Stimulated activated naive CD4-positive, alpha-beta T cell (primary cell): ENCODE measurements around the gene CSF3.
"Not testable (repeated sequence)": the region's sequence is repeated elsewhere in the genome, so short reads cannot be mapped to it uniquely, and the experiment has no call there.

Source experiments
- DNase-seq, 6 experiments: peaks; one replicate each; lab custom pipeline; 2025; lab: John Stamatoyannopoulos, UW

The CSF3 gene

GRCh38 chr17:39997543-39997942 is 17.7 kb upstream of the CSF3 start:
- no peak for DNase-seq

DNA sequence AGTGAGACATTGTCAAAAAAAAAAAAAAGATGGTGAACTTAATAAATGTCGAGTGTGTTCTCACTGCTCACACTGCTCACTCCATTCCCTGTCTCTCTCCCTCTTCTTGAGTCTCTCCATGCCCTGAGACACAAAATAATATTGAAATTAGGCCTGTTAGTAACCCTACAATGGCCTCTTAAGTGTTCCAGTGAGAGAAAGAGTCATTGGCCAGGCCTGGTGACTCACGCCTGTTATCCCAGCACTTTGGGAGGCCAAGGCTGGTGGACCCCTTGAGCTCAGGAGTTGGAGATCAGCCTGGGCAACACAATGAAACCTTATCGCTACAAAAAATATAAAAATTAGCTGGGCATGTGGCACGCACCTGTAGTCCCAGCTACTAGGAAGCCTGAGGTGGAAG is 16.2 kb upstream of the CSF3 start:
- no peak for DNase-seq

- no peak for DNase-seq
Measured at GRCh38 chr17:40000161-40000560, 15.1 kb upstream of the CSF3 start.

GRCh38 chr17:40001335-40001734 is 13.9 kb upstream of the CSF3 start:
- not testable (repeated sequence) for DNase-seq

DNA sequence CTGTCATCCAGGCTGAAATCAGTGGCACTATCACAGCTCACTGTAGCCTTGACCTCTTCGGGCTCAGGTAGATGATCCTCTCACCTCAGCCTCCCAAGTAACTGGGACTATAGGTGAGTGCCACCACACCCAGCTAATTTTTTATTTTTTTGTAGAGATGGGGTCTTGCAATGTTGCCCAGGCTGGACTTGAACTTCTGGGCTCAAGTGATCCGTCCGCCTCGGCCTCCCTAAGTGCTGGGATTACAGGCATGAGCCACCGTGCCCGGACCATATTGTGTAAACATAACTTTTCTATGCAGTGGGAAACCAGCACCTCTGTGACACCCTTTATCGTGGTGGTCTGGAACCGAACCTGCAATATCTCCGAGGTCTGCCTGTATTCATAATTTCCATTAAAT is 11.2 kb upstream of the CSF3 start:
- no peak for DNase-seq

DNA sequence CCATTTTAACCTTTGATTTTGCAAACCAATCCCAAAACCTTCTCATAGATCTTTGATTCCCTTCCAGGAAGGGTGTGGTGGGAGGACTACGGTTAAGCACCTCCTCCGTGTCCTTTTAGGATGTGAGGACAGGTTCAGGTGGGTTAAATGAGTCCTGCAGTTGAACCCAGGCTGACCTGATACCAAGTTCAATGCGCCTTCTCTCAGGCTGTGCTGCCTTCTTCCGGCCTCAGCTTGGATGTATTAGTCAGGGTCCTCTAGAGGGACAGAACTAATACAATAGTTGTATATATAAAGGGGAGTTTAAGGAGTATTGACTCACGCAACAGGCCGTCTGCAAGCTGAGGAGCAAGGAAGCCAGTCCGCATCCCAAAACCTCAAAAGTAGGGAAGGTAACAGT is 10.5 kb upstream of the CSF3 start:
- DNase-seq: no peak

DNA sequence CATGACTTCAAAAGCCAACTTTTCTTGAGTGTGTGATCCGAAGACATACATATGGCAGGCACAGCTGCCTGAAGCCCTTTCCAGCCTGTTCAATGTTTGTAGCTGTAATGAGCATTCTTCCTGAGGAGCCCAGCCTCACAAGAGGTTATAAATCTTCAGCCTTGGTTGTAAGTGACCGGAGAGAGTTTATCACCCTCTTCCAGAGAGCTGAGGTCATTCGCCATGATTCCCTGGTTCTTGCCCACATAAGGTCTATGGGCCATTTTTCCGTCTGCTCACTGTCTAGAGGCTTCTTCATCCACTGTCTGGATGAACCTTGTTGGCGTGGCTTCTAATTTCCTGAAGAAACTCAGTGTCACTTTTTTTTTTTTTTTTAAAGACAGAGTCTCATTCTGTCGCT is 9.7 kb upstream of the CSF3 start:
- DNase-seq: no peak

DNA sequence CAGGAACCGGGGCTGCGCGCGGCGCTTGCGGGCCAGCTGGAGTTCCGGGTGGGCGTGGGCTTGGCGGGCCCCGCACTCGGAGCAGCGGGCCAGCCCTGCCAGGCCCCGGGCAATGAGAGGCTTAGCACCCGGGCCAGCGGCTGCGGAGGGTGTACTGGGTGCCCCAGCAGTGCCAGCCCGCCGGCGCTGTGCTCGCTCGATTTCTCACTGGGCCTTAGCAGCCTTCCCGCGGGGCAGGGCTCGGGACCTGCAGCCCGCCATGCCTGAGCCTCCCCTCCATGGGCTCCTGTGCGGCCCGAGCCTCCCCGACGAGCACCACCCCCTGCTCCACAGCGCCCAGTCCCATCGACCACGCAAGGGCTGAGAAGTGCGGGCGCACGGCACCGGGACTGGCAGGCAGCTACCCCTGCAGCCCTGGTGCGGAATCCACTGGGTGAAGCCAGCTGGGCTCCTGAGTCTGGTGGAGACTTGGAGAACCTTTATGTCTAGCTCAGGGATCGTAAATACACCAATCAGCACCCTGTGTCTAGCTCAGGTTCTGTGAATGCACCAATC is 4.2 kb upstream of the CSF3 start:
- not testable (repeated sequence) for DNase-seq

DNA sequence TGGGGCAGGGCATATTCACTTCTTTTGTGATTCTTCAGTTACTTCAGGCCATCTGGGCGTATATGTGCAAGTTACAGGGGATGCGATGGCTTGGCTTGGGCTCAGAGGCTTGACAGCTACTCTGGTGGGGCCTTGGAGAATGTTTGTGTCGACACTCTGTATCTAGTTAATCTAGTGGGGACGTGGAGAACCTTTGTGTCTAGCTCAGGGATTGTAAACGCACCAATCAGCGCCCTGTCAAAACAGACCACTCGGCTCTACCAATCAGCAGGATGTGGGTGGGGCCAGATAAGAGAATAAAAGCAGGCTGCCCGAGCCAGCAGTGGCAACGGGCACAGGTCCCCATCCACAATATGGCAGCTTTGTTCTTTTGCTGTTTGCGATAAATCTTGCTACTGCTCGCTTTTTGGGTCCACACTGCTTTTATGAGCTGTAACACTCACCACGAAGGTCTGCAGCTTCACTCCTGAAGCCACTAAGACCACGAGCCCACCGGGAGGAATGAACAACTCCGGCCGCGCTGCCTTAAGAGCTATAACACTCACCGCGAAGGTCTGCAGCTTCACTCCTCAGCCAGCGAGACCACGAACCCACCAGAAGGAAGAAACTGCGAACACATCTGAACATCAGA is 3.1 kb upstream of the CSF3 start:
- not testable (repeated sequence) for DNase-seq

GRCh38 chr17:40014375-40014980 is 762 bp upstream of the CSF3 start:
- DNase-seq: no peak

- no peak for DNase-seq
Measured at GRCh38 chr17:40015998-40016985, 1.1 kb downstream of the CSF3 start.

- DNase-seq: no peak
Measured at GRCh38 chr17:40017422-40018080, 2.3 kb downstream of the CSF3 start.

- no peak for DNase-seq
Measured at GRCh38 chr17:40018211-40019121, 3.2 kb downstream of the CSF3 start.

- DNase-seq: no peak
Measured at GRCh38 chr17:40019140-40019991, 4.1 kb downstream of the CSF3 start.

DNA sequence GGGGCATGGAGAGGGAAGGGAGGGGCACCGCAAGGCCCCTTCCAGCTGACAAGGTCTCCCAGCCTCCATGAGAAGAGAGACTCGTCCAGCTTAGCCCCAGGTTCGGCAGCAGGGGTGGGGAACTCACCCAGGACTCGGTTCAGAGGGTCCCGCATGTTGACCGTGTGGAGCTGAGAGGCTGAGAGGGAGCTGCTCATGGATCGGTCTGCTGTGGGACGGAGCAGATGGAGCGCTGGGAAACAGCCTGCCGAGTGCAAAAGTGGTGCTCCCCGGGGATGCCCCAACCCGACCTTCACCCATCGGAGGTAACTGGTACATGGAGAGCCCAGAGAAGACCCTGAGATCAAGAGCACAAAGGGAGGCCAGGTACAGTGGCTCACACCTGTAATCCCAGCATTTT is 4.9 kb downstream of the CSF3 start:
- DNase-seq: no peak

DNA sequence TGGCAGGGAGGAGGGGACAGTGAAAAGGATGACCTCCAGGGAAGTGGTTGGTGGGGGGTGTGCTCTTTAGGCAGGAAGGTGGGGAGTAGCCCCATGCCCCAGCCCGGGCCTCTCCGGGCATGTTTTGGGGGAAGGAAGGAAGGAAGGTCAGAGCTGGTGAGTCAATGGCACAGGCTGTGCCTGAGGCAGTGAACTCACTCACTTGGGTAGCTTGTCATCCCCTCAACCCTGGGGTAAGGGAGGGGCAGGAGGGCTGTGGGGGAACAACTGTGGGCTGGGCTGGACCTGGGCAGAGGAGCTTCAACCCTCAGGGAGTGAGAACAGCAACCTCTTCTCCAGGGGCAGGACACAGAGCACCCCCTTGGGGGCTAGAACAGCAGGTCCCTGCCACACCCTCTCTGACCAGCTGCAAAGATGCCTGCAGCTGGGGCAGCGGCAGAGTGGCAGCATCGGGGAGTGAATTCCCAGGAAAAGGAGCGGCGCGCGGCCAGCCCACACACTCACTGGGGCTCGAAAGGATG is 6.3 kb downstream of the CSF3 start:
- no peak for DNase-seq

- no peak for DNase-seq
Measured at GRCh38 chr17:40022497-40022896, 7.3 kb downstream of the CSF3 start.

GRCh38 chr17:40022961-40023541 is 7.8 kb downstream of the CSF3 start:
- DNase-seq: no peak

- DNase-seq: no peak
Measured at GRCh38 chr17:40023590-40024292, 8.5 kb downstream of the CSF3 start.
